B cell (primary cell): ENCODE data around the gene RNF220. TPM values are rescaled to one million over a fixed set of nuclear protein-coding genes. Genes with fewer than 3 reads are reported as not detected.

ENCODE experiments used
- ATAC-seq: fragments of 200-7000 bp; cut with Tn5 transposase; one replicate; pipeline ENCODE4 v1.10.0; 2021; ENCODE audit warnings: low read depth, mild to moderate bottlenecking, moderate number of reproducible peaks, moderate library complexity
- CTCF ChIA-PET: fragments of 350-600 bp; sonication (Branson Sonifier 250); formaldehyde crosslinking; loops from one replicate; lab custom pipeline; 2021; ENCODE audit warnings: antibody characterized with exemption, inconsistent platforms; lab: Charles Lee
- POLR2A ChIA-PET: fragments of 350-600 bp; sonication (Branson Sonifier 250); formaldehyde crosslinking; loops from one replicate; lab custom pipeline; 2021; ENCODE audit warnings: antibody characterized with exemption; lab: Charles Lee
- DNase-seq: peaks from one replicate; pipeline ENCODE4 v3.0.0; 2013
- H2AFZ ChIP-seq: 2 replicates; pipeline ENCODE4 v1.6.1; 2012; ENCODE audit warnings: mild to moderate bottlenecking, low read depth, low read length; ENCODE audit not compliant: insufficient read depth, poor library complexity, severe bottlenecking
- H3K27ac ChIP-seq, 2 donors: 1 replicate in 1 of 2; 2 replicates in 1 of 2; pipeline ENCODE4 v1.5.1; 2012 to 2013; ENCODE audit warnings: low read length in 2 of 2, mild to moderate bottlenecking in 2 of 2, moderate library complexity in 1 of 2
- H3K27me3 ChIP-seq, 4 experiments: fragments of 200-600 bp in 1 of 4; sonication (generic) in 1 of 4; replicated peaks in 1 of 4; 1 replicate in 2 of 4; 2 replicates in 2 of 4; pipeline versions ENCODE4 v1.6.1 to v1.7.0; 2013 to 2016; ENCODE audit warnings: low read length in 3 of 4, mild to moderate bottlenecking in 2 of 4, mixed read lengths in 1 of 4, moderate library complexity in 1 of 4; ENCODE audit not compliant: insufficient read depth in 4 of 4, control insufficient read depth in 3 of 4; ENCODE audit errors: control extremely low read depth in 1 of 4
- H3K36me3 ChIP-seq, 2 experiments: replicated peaks in 1 of 2; 1 replicate in 1 of 2; 2 replicates in 1 of 2; pipeline versions ENCODE4 v1.6.1 to v1.7.1; 2013; ENCODE audit warnings: low read length in 1 of 2; ENCODE audit not compliant: insufficient read depth in 2 of 2, control insufficient read depth in 1 of 2; ENCODE audit errors: control extremely low read depth in 1 of 2, extremely low read depth in 1 of 2
- H3K4me1 ChIP-seq, 2 donors: fragments of 200-600 bp in 1 of 2; sonication (generic) in 1 of 2; 1 replicate in 1 of 2; 2 replicates in 1 of 2; pipeline versions ENCODE4 v1.5.1 to v1.6.1; 2013 to 2017; ENCODE audit warnings: low read length in 2 of 2; ENCODE audit not compliant: control insufficient read depth in 2 of 2, insufficient read depth in 2 of 2
- H3K4me2 ChIP-seq: replicated peaks from 2 replicates; pipeline ENCODE3; 2012; ENCODE audit warnings: mild to moderate bottlenecking, low read depth, low read length; ENCODE audit not compliant: poor library complexity, severe bottlenecking
- H3K4me3 ChIP-seq, 5 experiments: fragments of 200-600 bp in 1 of 5; sonication (generic) in 1 of 5; 1 replicate in 3 of 5; 2 replicates in 2 of 5; pipeline versions ENCODE4 v1.5.1 to v1.7.0; 2011 to 2016; ENCODE audit warnings: low read length in 4 of 5, mild to moderate bottlenecking in 4 of 5, low read depth in 2 of 5, control low read depth in 1 of 5, moderate library complexity in 1 of 5; ENCODE audit not compliant: insufficient read depth in 1 of 5; ENCODE audit errors: control extremely low read depth in 1 of 5, extremely low read depth in 1 of 5
- H3K79me2 ChIP-seq: fragments of 200-600 bp; sonication (generic); one replicate; pipeline ENCODE4 v1.6.0; 2016; ENCODE audit warnings: low read length; ENCODE audit not compliant: control insufficient read depth, insufficient read depth
- H3K9ac ChIP-seq: fragments of 200-600 bp; sonication (generic); 2 replicates; pipeline ENCODE4 v1.6.1; 2017; ENCODE audit warnings: mild to moderate bottlenecking, low read length, moderate library complexity
- H3K9me3 ChIP-seq, 3 donors: one replicate each; pipeline versions ENCODE4 v1.6.1 to v1.7.1; 2013; ENCODE audit warnings: low read length in 2 of 3; ENCODE audit not compliant: control insufficient read depth in 2 of 3, insufficient read depth in 1 of 3; ENCODE audit errors: control extremely low read depth in 1 of 3
- H4K20me1 ChIP-seq: 2 replicates; pipeline ENCODE4 v1.6.0; 2012; ENCODE audit warnings: mild to moderate bottlenecking, low read length; ENCODE audit not compliant: insufficient read depth, control insufficient read depth, poor library complexity, severe bottlenecking
- H3K27ac Mint-ChIP-seq: one replicate; pipeline ENCODE4 v1.8.0; 2021; ENCODE audit warnings: mixed read lengths
- H3K27me3 Mint-ChIP-seq: one replicate; pipeline ENCODE4 v1.8.0; 2021; ENCODE audit warnings: mixed read lengths
- H3K4me1 Mint-ChIP-seq: one replicate; pipeline ENCODE4 v1.8.0; 2021; ENCODE audit warnings: mixed read lengths
- H3K4me3 Mint-ChIP-seq: one replicate; pipeline ENCODE4 v1.8.0; 2021; ENCODE audit warnings: mixed read lengths
- H3K9me3 Mint-ChIP-seq: one replicate; pipeline ENCODE4 v1.8.0; 2022; ENCODE audit warnings: mixed read lengths; ENCODE audit not compliant: insufficient read depth
- EZH2 ChIP-seq: IDR thresholded peaks from 2 replicates; pipeline ENCODE4 v1.6.1; 2012; ENCODE audit warnings: borderline replicate concordance, low read depth, mild to moderate bottlenecking, moderate library complexity, low read length; ENCODE audit not compliant: insufficient read depth, poor library complexity, severe bottlenecking
- whole genome bisulfite sequencing: methylation state at CpG from one replicate; pipeline ENCODE4 v1.1.5; 2013; ENCODE audit warnings: missing lambda C conversion rate; ENCODE audit not compliant: insufficient coverage; 5-methylcytosine and 5-hydroxymethylcytosine counted together
- intact Hi-C: fragments of 100-400 bp; cut with micrococcal nuclease; formaldehyde crosslinking; loops from one replicate; pipeline ENCODE4 v1.10.0; 2022
- polyA plus RNA-seq: library from polyadenylated mRNA; depleted of rRNA; stranded (reverse); fragments of >200 nt; gene quantifications from 2 replicates; pipeline ENCODE4 v1.2.3, GENCODE V29; 2012
- total RNA-seq, 2 donors: library from RNA; stranded (reverse); fragments of 120-200 nt in 1 of 2; gene quantifications; 1 replicate in 1 of 2; 2 replicates in 1 of 2; pipeline versions ENCODE4 v1.2.3 to v1.2.4, GENCODE V29; 2013 to 2022
- TF ChIP-seq, protein P1 (sequence below): fragments of 200-600 bp; IDR thresholded peaks from one replicate; pipeline ENCODE4 v1.8.0; 2022; ENCODE audit warnings: antibody characterized with exemption, mild to moderate bottlenecking

Gene RNF220
- total and polyA plus RNA-seq, 2 donors (not counting 1 experiment from before 2014, with no cell fraction given) = 115 to 141 TPM

DNA sequence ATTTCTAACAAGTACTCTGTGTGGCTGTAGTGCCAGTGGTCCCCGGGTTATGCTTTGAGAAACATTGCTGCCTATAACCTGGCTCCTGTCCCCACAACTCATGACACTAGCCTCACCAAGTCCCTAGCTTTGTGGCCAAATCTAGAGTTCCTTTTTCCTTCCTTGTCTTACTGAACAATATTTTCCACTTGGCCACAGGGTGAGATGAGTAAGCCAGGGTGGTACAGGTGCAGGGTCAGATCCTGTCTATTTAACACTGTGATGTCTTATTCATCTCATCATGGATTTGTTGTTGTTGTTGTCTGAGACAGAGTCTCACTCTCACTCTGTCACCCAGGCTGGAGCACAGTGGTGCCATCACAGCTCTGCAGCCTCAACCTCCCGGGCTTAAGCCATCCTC, 288.1 kb downstream of the RNF220 start:
- Histone ChIP-seq H3K9ac (no peak overlapping the region), H3K79me2 (peaks cover 5% of the 10 kb centered on the region), H3K4me1 (peaks cover 37% of the 10 kb centered on the region in 2 donors), H3K27ac (no peak overlapping the region), H3K4me2 (no peak overlapping the region), H3K27me3 (no peaks in the 10 kb centered on the region), H2AFZ (no peak overlapping the region), H3K9me3 (no peaks in the 10 kb centered on the region), H4K20me1 (no peaks in the 10 kb centered on the region), H3K36me3 (peaks cover 0 to 2% of the 10 kb centered on the region in 2 experiments), H3K4me3 (no peak overlapping the region)
- TF ChIP-seq EZH2 = no peak
- TF ChIP-seq, protein P1, sequence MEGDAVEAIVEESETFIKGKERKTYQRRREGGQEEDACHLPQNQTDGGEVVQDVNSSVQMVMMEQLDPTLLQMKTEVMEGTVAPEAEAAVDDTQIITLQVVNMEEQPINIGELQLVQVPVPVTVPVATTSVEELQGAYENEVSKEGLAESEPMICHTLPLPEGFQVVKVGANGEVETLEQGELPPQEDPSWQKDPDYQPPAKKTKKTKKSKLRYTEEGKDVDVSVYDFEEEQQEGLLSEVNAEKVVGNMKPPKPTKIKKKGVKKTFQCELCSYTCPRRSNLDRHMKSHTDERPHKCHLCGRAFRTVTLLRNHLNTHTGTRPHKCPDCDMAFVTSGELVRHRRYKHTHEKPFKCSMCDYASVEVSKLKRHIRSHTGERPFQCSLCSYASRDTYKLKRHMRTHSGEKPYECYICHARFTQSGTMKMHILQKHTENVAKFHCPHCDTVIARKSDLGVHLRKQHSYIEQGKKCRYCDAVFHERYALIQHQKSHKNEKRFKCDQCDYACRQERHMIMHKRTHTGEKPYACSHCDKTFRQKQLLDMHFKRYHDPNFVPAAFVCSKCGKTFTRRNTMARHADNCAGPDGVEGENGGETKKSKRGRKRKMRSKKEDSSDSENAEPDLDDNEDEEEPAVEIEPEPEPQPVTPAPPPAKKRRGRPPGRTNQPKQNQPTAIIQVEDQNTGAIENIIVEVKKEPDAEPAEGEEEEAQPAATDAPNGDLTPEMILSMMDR = no peak
- no peak overlapping the region for H3K27ac Mint-ChIP-seq
- POLR2A ChIA-PET = no interaction called here
- intact Hi-C loops = no loop called here
- no peak for DNase-seq
- CTCF ChIA-PET = no interaction called here
- 100% methylated on average over 1 of the region's 2 CpGs for WGBS
- H3K4me1 Mint-ChIP-seq = peaks cover 42% of the 10 kb centered on the region
- no peaks in the 10 kb centered on the region for H3K9me3 Mint-ChIP-seq
- H3K4me3 Mint-ChIP-seq = no peak overlapping the region
- no peak for ATAC-seq
- no peaks in the 10 kb centered on the region for H3K27me3 Mint-ChIP-seq

DNA sequence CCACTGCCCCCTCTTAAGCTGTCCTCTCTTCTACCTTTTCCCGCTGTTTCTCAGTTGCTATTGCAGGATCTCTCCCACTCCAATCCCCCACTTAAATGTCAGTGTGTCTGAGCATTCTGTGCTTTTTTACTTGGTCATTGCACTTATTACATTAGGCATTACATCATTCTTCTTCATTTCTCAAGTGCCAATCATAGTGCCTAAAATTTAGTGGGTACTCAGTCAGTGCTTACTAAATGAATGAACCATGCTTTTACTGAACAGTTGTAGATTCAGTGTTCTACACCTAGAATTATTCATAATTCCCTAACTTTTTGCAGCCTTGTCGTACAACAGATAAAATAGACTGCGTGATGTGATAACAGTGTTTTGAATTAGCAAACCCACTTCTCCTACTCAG, 288.8 kb downstream of the RNF220 start:
- no peaks in the 10 kb centered on the region for H3K27me3 ChIP-seq
- H3K9ac ChIP-seq = no peak overlapping the region
- peaks cover 0 to 2% of the 10 kb centered on the region in 2 experiments for H3K36me3 ChIP-seq
- ChIA-PET POLR2A (no interaction called here), CTCF (no interaction called here)
- peaks cover 44% of the 10 kb centered on the region in 2 donors for H3K4me1 ChIP-seq
- no peaks in the 10 kb centered on the region for H3K27me3 Mint-ChIP-seq
- peak overlapping the region; percentile 26 for H3K27ac Mint-ChIP-seq
- H3K4me2 ChIP-seq = no peak overlapping the region
- H3K27ac ChIP-seq = no peak overlapping the region
- no peak for DNase-seq
- peaks cover 5% of the 10 kb centered on the region for H3K79me2 ChIP-seq
- TF ChIP-seq EZH2 = no peak
- no peaks in the 10 kb centered on the region for H3K9me3 ChIP-seq
- WGBS = 100% methylated on average over 1 of the region's 3 CpGs
- H3K4me3 ChIP-seq = no peak overlapping the region
- intact Hi-C loops = no loop called here
- H4K20me1 ChIP-seq = no peaks in the 10 kb centered on the region
- no peak for ATAC-seq
- H3K4me3 Mint-ChIP-seq = no peak overlapping the region
- no peak overlapping the region for H2AFZ ChIP-seq
- H3K9me3 Mint-ChIP-seq = no peaks in the 10 kb centered on the region
- peaks cover 45% of the 10 kb centered on the region for H3K4me1 Mint-ChIP-seq
